Mesendoderm (in vitro differentiated cells): ENCODE results near the gene PKD2L1.

Source experiments
- DNase-seq: peaks from one replicate; pipeline ENCODE4 v3.0.0; 2013
- H2AK5ac ChIP-seq: 2 replicates; pipeline ENCODE4 v1.6.1; 2013; ENCODE audit warnings: low read length, inconsistent platforms
- H2BK120ac ChIP-seq: 2 replicates; pipeline ENCODE4 v1.6.1; 2013; ENCODE audit warnings: low read depth, mild to moderate bottlenecking, low read length, moderate library complexity, mixed read lengths
- H2BK15ac ChIP-seq: replicated peaks from 2 replicates; pipeline ENCODE4 v1.6.1; 2013; ENCODE audit warnings: low read depth, mild to moderate bottlenecking, moderate library complexity
- H2BK5ac ChIP-seq: 2 replicates; pipeline ENCODE4 v1.6.1; 2013; ENCODE audit warnings: low read length, inconsistent platforms
- H3K18ac ChIP-seq: 2 replicates; pipeline ENCODE4 v1.6.1; 2013; ENCODE audit warnings: mild to moderate bottlenecking, low read length, mixed read lengths
- H3K23ac ChIP-seq: one replicate; pipeline ENCODE4 v1.6.1; 2013; ENCODE audit warnings: low read length
- H3K27ac ChIP-seq: 2 replicates; pipeline ENCODE4 v1.5.1; 2013; ENCODE audit warnings: low read depth, mild to moderate bottlenecking, inconsistent platforms, low read length, moderate library complexity
- H3K27me3 ChIP-seq: 2 replicates; pipeline ENCODE4 v1.6.1; 2013; ENCODE audit warnings: low read length, control low read depth, mild to moderate bottlenecking, inconsistent platforms; ENCODE audit not compliant: insufficient read depth, poor library complexity
- H3K36me3 ChIP-seq: 2 replicates; pipeline ENCODE4 v1.6.1; 2013; ENCODE audit warnings: low read length, inconsistent platforms; ENCODE audit not compliant: control insufficient read depth, insufficient read depth
- H3K4ac ChIP-seq: one replicate; pipeline ENCODE4 v1.6.1; 2013; ENCODE audit warnings: low read depth, mild to moderate bottlenecking, low read length, moderate library complexity
- H3K4me1 ChIP-seq: 2 replicates; pipeline ENCODE4 v1.6.1; 2013; ENCODE audit warnings: low read depth, low read length, inconsistent platforms; ENCODE audit not compliant: control insufficient read depth
- H3K4me2 ChIP-seq: 2 replicates; pipeline ENCODE4 v1.6.1; 2013; ENCODE audit warnings: low read length
- H3K4me3 ChIP-seq: 2 replicates; pipeline ENCODE4 v1.5.1; 2013; ENCODE audit warnings: mild to moderate bottlenecking, low read length
- H3K56ac ChIP-seq: one replicate; pipeline ENCODE4 v1.6.1; 2013; ENCODE audit warnings: low read length
- H3K79me1 ChIP-seq: 2 replicates; pipeline ENCODE4 v1.6.1; 2013; ENCODE audit warnings: low read length, inconsistent platforms
- H3K79me2 ChIP-seq: 2 replicates; pipeline ENCODE4 v1.6.1; 2013; ENCODE audit warnings: mild to moderate bottlenecking, low read length; ENCODE audit not compliant: control insufficient read depth, insufficient read depth
- H3K9ac ChIP-seq: 2 replicates; pipeline ENCODE4 v1.6.1; 2013; ENCODE audit warnings: low read length, inconsistent platforms
- H4K5ac ChIP-seq: one replicate; pipeline ENCODE4 v1.6.1; 2013; ENCODE audit warnings: low read length
- H4K8ac ChIP-seq: one replicate; pipeline ENCODE4 v1.6.1; 2013; ENCODE audit warnings: low read depth, mild to moderate bottlenecking, control low read depth, low read length, moderate library complexity
- WGBS: extraction: QIAGEN DNeasy Blood & Tissue Kit; methylation state at CpG from one replicate; pipeline ENCODE4 v1.1.7; 2013; ENCODE audit warnings: low lambda C conversion rate, missing lambda C conversion rate; ENCODE audit not compliant: insufficient coverage; ENCODE audit errors: extremely low coverage; 5-methylcytosine and 5-hydroxymethylcytosine counted together

Gene PKD2L1

DNA sequence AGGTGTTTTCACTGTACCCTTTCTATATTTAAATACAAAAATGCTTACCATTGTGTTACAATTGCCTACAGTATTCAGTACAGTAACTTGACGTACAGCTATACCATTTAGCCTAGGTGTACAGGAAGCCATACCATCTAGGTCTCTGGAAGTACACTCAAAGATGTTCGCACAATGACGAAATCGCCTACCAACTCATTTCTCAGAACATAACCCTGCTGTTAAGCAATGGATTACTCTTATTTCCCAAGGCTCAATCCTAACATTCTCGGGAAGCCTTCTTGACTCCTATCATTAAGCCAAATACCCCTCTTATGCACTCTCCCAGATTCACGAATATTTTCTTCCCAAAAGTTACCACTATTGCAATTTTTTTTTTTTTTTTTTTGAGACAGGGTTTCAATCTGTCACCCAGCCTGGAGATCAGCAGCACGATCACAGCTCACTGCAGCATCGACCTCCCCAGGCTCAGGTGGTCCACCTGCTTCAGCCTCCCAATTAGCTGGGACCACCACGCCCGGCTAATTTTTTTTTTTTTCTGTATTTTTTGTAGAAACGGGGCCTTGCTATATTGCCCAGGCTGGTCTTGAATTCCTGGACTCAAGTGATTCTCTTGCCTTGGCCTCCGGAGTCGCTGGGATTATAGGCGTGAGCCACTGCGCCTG lies 64.1 kb downstream of the PKD2L1 start:
- no peak overlapping the region for H3K9ac ChIP-seq
- H3K27me3 ChIP-seq = no peaks in the 10 kb centered on the region
- no peak overlapping the region for H3K23ac ChIP-seq
- DNase-seq = no peak
- peaks cover 4% of the 10 kb centered on the region for H3K79me2 ChIP-seq
- no peak overlapping the region for H2AK5ac ChIP-seq
- H3K4me2 ChIP-seq = no peak overlapping the region
- no peak overlapping the region for H4K5ac ChIP-seq
- no peaks in the 10 kb centered on the region for H3K36me3 ChIP-seq
- H3K18ac ChIP-seq = no peak overlapping the region
- no CpG with 5 or more reads among the region's 15 CpGs for WGBS
- peaks cover 9% of the 10 kb centered on the region for H3K79me1 ChIP-seq
- H2BK120ac ChIP-seq = no peak overlapping the region
- H3K27ac ChIP-seq = no peak overlapping the region
- H3K4me1 ChIP-seq = no peaks in the 10 kb centered on the region
- H3K4ac ChIP-seq = no peak overlapping the region
- H4K8ac ChIP-seq = no peak overlapping the region
- no peak overlapping the region for H2BK15ac ChIP-seq
- no peak overlapping the region for H3K4me3 ChIP-seq
- no peak overlapping the region for H2BK5ac ChIP-seq
- H3K56ac ChIP-seq = no peak overlapping the region

DNA sequence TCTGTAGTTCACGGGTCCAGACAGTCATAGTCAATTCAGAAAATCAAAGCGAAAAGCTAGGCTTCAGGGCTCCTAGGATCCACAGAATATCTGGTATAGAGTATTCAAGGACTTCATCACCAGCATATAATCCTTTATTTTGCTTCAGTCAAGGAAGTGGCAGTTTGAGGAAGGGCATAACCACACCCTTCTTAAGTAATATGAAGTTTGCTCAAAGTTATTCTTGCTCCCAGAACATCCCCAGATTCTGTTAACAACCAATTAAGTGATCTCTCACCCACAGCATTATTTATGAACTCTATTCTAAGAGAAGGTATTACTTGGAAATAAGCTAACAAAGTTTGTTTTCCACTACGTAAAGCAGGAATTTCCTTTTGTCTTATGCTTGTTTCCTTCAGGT lies 75.8 kb downstream of the PKD2L1 start:
- H3K36me3 ChIP-seq = peaks cover 3% of the 10 kb centered on the region

GRCh38 chr10:100253041-100253440 lies 77.0 kb downstream of the PKD2L1 start:
- Histone ChIP-seq H3K9ac (no peak overlapping the region), H3K4me1 (no peaks in the 10 kb centered on the region), H3K56ac (no peak overlapping the region), H3K4me2 (no peak overlapping the region), H4K5ac (no peak overlapping the region), H3K79me2 (no peaks in the 10 kb centered on the region), H3K27ac (no peak overlapping the region), H2AK5ac (no peak overlapping the region), H2BK120ac (no peak overlapping the region), H4K8ac (no peak overlapping the region), H2BK15ac (no peak overlapping the region), H3K18ac (no peak overlapping the region), H3K23ac (no peak overlapping the region), H3K4ac (no peak overlapping the region), H3K27me3 (no peaks in the 10 kb centered on the region), H2BK5ac (no peak overlapping the region), H3K36me3 (peaks cover 3% of the 10 kb centered on the region), H3K4me3 (no peak overlapping the region), H3K79me1 (no peaks in the 10 kb centered on the region)
- no peak for DNase-seq
- no CpG with 5 or more reads among the region's 5 CpGs for WGBS

More for the DNA sequence above, 75.8 kb downstream of the PKD2L1 start:
- no peak overlapping the region for H4K8ac ChIP-seq
- no peak overlapping the region for H3K9ac ChIP-seq
- no peak overlapping the region for H2BK5ac ChIP-seq
- H3K4me2 ChIP-seq = no peak overlapping the region
- no peak overlapping the region for H3K4me3 ChIP-seq
- H3K4ac ChIP-seq = no peak overlapping the region
- no peak overlapping the region for H3K56ac ChIP-seq
- H2AK5ac ChIP-seq = no peak overlapping the region
- H3K4me1 ChIP-seq = no peaks in the 10 kb centered on the region
- H4K5ac ChIP-seq = no peak overlapping the region
- no peak overlapping the region for H3K18ac ChIP-seq
- no peak for DNase-seq
- no CpG with 5 or more reads among the region's 3 CpGs for WGBS
- H3K27me3 ChIP-seq = no peaks in the 10 kb centered on the region
- H3K79me1 ChIP-seq = no peaks in the 10 kb centered on the region
- no peak overlapping the region for H2BK15ac ChIP-seq
- no peak overlapping the region for H3K23ac ChIP-seq
- H2BK120ac ChIP-seq = no peak overlapping the region
- H3K79me2 ChIP-seq = no peaks in the 10 kb centered on the region
- no peak overlapping the region for H3K27ac ChIP-seq

DNA sequence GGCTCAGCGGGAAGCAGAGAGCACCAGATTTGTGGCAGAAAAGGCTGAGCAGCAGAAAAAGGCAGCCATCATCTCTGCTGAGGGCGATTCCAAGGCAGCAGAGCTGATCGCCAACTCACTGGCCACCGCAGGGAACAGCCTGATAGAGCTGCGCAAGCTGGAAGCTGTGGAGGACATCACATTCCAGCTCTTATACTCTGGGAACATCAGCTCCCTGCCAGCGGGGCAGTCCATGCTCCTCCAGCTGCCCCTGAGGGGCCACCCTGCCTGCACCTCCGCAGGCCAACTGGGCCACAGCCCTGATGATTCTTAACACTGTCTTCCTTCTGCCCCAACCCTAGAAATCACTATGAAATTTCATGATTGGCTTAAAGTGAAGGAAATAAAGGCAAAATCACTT lies 81.2 kb downstream of the PKD2L1 start:
- H3K4me2 ChIP-seq = no peak overlapping the region
- H3K23ac ChIP-seq = no peak overlapping the region
- DNase-seq = no peak
- no peak overlapping the region for H4K5ac ChIP-seq
- H2BK5ac ChIP-seq = no peak overlapping the region
- H3K79me1 ChIP-seq = no peaks in the 10 kb centered on the region
- H3K4me1 ChIP-seq = no peaks in the 10 kb centered on the region
- H3K36me3 ChIP-seq = peaks cover 2% of the 10 kb centered on the region
- H2BK120ac ChIP-seq = no peak overlapping the region
- no peak overlapping the region for H2BK15ac ChIP-seq
- WGBS = no CpG with 5 or more reads among the region's 7 CpGs
- no peaks in the 10 kb centered on the region for H3K79me2 ChIP-seq
- H3K4ac ChIP-seq = no peak overlapping the region
- H3K27ac ChIP-seq = no peak overlapping the region
- no peak overlapping the region for H3K18ac ChIP-seq
- H3K27me3 ChIP-seq = no peaks in the 10 kb centered on the region
- no peak overlapping the region for H3K56ac ChIP-seq
- H2AK5ac ChIP-seq = no peak overlapping the region
- no peak overlapping the region for H3K9ac ChIP-seq
- H4K8ac ChIP-seq = no peak overlapping the region
- H3K4me3 ChIP-seq = no peak overlapping the region

- Histone ChIP-seq H2BK5ac (no peak overlapping the region), H3K18ac (no peak overlapping the region), H3K4ac (no peak overlapping the region), H3K23ac (no peak overlapping the region), H4K8ac (peak overlapping the region; percentile 56), H3K79me1 (no peaks in the 10 kb centered on the region), H3K9ac (no peak overlapping the region), H2AK5ac (no peak overlapping the region), H3K27ac (no peak overlapping the region), H3K4me3 (no peak overlapping the region), H3K79me2 (no peaks in the 10 kb centered on the region), H4K5ac (no peak overlapping the region), H3K56ac (no peak overlapping the region), H3K27me3 (no peaks in the 10 kb centered on the region), H3K4me2 (no peak overlapping the region), H2BK15ac (no peak overlapping the region), H2BK120ac (no peak overlapping the region), H3K4me1 (no peaks in the 10 kb centered on the region), H3K36me3 (peaks cover 2% of the 10 kb centered on the region)
- no peak for DNase-seq
- no CpG with 5 or more reads among the region's 5 CpGs for WGBS
Measured at GRCh38 chr10:100245484-100246220, 84.4 kb downstream of the PKD2L1 start.
